Panc1 (cell line): Measurements from ENCODE around the gene ASTN2. TPM values are rescaled to one million over a fixed set of nuclear protein-coding genes. Genes with fewer than 3 reads are reported as not detected.

Experiments used
- ATAC-seq: fragments of 200-7000 bp; cut with Tn5 transposase; 2 replicates; pipeline ENCODE4 v1.9.1; 2020; ENCODE audit warnings: mild to moderate bottlenecking, moderate library complexity
- BruUV-seq: library from RNA; stranded (reverse); fragments of 400-500 nt; replicated peaks from 2 replicates; lab custom pipeline; 2021; lab: Mats Ljungman, UMichigan
- CTCF ChIA-PET: fragments of 300-600 bp; sonication (Branson Sonifier 250); formaldehyde crosslinking; loops from one replicate; lab custom pipeline; 2022; ENCODE audit warnings: antibody characterized with exemption; lab: Charles Lee
- POLR2A ChIA-PET: fragments of 300-600 bp; sonication (Branson Sonifier 250); formaldehyde crosslinking; loops from one replicate; lab custom pipeline; 2022; ENCODE audit warnings: antibody characterized with exemption; lab: Charles Lee
- DNase-seq: peaks from one replicate; pipeline ENCODE4 v3.0.0-alpha.2; 2010; ENCODE audit warnings: low read depth, low spot score
- H3K27ac ChIP-seq: 2 replicates; pipeline ENCODE4 v1.5.1; 2011; ENCODE audit warnings: mild to moderate bottlenecking, low read length, inconsistent platforms
- H3K27me3 ChIP-seq: fragments of 200-500 bp; sonication (Bioruptor generic); 2 replicates; pipeline ENCODE4 v1.6.0; 2014; ENCODE audit warnings: low read length, inconsistent platforms; ENCODE audit not compliant: control insufficient read depth, insufficient read depth
- H3K36me3 ChIP-seq: fragments of 200-500 bp; sonication (Bioruptor generic); 2 replicates; pipeline ENCODE4 v1.5.1; 2014; ENCODE audit warnings: inconsistent platforms, mild to moderate bottlenecking, low read length, moderate library complexity; ENCODE audit not compliant: control insufficient read depth, insufficient read depth
- H3K4me1 ChIP-seq: 2 replicates; pipeline ENCODE4 v1.5.1; 2011; ENCODE audit warnings: inconsistent platforms, mild to moderate bottlenecking, low read length, moderate library complexity; ENCODE audit not compliant: control insufficient read depth, insufficient read depth
- H3K4me3 ChIP-seq, 2 experiments: 2 replicates each; pipeline ENCODE4 v1.5.1; 2011 to 2012; ENCODE audit warnings: low read depth in 2 of 2, low read length in 2 of 2, mild to moderate bottlenecking in 2 of 2, inconsistent platforms in 1 of 2, moderate library complexity in 1 of 2
- H3K9me3 ChIP-seq: fragments of 200-500 bp; sonication (Bioruptor generic); 2 replicates; pipeline ENCODE4 v1.5.1; 2014; ENCODE audit warnings: low read depth, mild to moderate bottlenecking, inconsistent platforms, low read length, moderate library complexity; ENCODE audit not compliant: control insufficient read depth, insufficient read depth
- CTCF ChIP-seq: fragments of 450-650 bp; IDR thresholded peaks from 2 replicates; pipeline ENCODE4 v1.5.1; 2017; ENCODE audit warnings: mild to moderate bottlenecking
- POLR2AphosphoS5 ChIP-seq: IDR thresholded peaks from 2 replicates; pipeline ENCODE4 v1.6.1; 2012; ENCODE audit warnings: mild to moderate bottlenecking, low read depth, low read length, moderate library complexity
- SIN3A ChIP-seq: IDR thresholded peaks from 2 replicates; pipeline ENCODE4 v1.6.1; 2012; ENCODE audit warnings: low read depth, mild to moderate bottlenecking, low read length, moderate library complexity, borderline replicate concordance; ENCODE audit not compliant: insufficient read depth
- TCF7L2 ChIP-seq: IDR thresholded peaks from 2 replicates; pipeline ENCODE4 v1.6.1; 2011; ENCODE audit warnings: mild to moderate bottlenecking, low read depth, low read length, inconsistent platforms
- in situ Hi-C: cut with HindIII; loops from 2 replicates; pipeline ENCODE4 v1.10.0; 2016; ENCODE audit warnings: low sequenced_read_pairs, low pct_unique_long_range_greater_than_20kb
- intact Hi-C: fragments of 100-400 bp; cut with micrococcal nuclease; formaldehyde crosslinking; loops from one replicate; pipeline ENCODE4 v1.10.0; 2022; ENCODE audit not compliant: unreplicated experiment
- total RNA-seq: library from RNA; stranded (reverse); gene quantifications from one replicate; pipeline ENCODE4 v1.2.1, GENCODE V29; 2021; ENCODE audit not compliant: unreplicated experiment
- TF ChIP-seq, protein P1 (sequence below), 2 experiments: IDR thresholded peaks; 2 replicates each; pipeline ENCODE4 v1.6.1; 2011 to 2012; ENCODE audit warnings: low read depth in 2 of 2, control low read depth in 1 of 2, low read length in 1 of 2, mild to moderate bottlenecking in 1 of 2, moderate library complexity in 1 of 2; ENCODE audit not compliant: insufficient read depth in 1 of 2

The ASTN2 gene
- total RNA-seq, 1 experiment from 2014 or later = 3.9 TPM

DNA sequence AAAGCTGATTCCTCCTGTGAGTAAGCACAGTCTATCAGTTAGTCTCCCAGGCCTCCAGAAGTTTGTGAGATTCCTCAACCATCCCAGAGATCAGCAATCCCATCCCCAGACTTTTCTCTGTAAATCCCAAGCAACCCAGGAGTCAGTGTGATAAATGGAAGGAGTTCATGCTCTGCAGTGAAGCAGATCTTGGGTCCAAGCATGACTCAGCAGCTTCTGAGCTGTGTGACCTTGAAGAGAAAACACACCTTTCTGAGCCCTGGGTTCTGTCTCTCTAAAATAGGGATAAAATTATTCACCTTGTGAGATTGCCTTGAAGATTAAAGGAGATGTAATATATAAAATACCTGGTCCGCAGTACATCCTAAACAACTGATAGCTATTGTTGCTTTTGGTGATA lies 318.7 kb downstream of the ASTN2 start:
- Histone ChIP-seq H3K27me3 (no peaks in the 10 kb centered on the region), H3K4me1 (no peaks in the 10 kb centered on the region), H3K9me3 (no peaks in the 10 kb centered on the region), H3K4me3 (no peak overlapping the region), H3K36me3 (no peaks in the 10 kb centered on the region), H3K27ac (no peak overlapping the region)
- in situ Hi-C loops = no loop called here
- TF ChIP-seq, protein P1, sequence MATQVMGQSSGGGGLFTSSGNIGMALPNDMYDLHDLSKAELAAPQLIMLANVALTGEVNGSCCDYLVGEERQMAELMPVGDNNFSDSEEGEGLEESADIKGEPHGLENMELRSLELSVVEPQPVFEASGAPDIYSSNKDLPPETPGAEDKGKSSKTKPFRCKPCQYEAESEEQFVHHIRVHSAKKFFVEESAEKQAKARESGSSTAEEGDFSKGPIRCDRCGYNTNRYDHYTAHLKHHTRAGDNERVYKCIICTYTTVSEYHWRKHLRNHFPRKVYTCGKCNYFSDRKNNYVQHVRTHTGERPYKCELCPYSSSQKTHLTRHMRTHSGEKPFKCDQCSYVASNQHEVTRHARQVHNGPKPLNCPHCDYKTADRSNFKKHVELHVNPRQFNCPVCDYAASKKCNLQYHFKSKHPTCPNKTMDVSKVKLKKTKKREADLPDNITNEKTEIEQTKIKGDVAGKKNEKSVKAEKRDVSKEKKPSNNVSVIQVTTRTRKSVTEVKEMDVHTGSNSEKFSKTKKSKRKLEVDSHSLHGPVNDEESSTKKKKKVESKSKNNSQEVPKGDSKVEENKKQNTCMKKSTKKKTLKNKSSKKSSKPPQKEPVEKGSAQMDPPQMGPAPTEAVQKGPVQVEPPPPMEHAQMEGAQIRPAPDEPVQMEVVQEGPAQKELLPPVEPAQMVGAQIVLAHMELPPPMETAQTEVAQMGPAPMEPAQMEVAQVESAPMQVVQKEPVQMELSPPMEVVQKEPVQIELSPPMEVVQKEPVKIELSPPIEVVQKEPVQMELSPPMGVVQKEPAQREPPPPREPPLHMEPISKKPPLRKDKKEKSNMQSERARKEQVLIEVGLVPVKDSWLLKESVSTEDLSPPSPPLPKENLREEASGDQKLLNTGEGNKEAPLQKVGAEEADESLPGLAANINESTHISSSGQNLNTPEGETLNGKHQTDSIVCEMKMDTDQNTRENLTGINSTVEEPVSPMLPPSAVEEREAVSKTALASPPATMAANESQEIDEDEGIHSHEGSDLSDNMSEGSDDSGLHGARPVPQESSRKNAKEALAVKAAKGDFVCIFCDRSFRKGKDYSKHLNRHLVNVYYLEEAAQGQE (IDR thresholded peaks at IDR 0.05; ENCODE audit: insufficient read depth in 1 of 2, low read depth in 2 of 2, low read length in 1 of 2) = no peak
- TF ChIP-seq TCF7L2 (no peak), SIN3A (no peak), POLR2AphosphoS5 (no peak), CTCF (no peak)
- ChIA-PET CTCF (interaction anchor here (0.5 kb wide), 1 partner anchor 435 kb away, joined by 8 read pairs; no protein-coding TSS in a partner anchor), POLR2A (no interaction called here)
- DNase-seq = no peak
- intact Hi-C loops = no loop called here
- ATAC-seq = no peak
- no TSS peak for BruUV-seq

- POLR2A ChIA-PET = no interaction called here
- intact Hi-C loops = no loop called here
- no peak for TF ChIP-seq CTCF
- TF ChIP-seq SIN3A = no peak
- no peak for TF ChIP-seq POLR2AphosphoS5
- TF ChIP-seq, protein P1 (IDR thresholded peaks at IDR 0.05; ENCODE audit: insufficient read depth in 1 of 2, low read depth in 2 of 2, low read length in 1 of 2) = no peak
- no peak for TF ChIP-seq TCF7L2
- no TSS peak for BruUV-seq
- DNase-seq (no peak), ATAC-seq (no peak)
- CTCF ChIA-PET = no interaction called here
- no peak overlapping the region for H3K4me3 ChIP-seq
- no peaks in the 10 kb centered on the region for H3K4me1 ChIP-seq
- H3K36me3 ChIP-seq = no peaks in the 10 kb centered on the region
- no peaks in the 10 kb centered on the region for H3K9me3 ChIP-seq
- no peaks in the 10 kb centered on the region for H3K27me3 ChIP-seq
- in situ Hi-C loops = no loop called here
- no peak overlapping the region for H3K27ac ChIP-seq
Observed at GRCh38 chr9:117095081-117095480, 319.8 kb downstream of the ASTN2 start.
